H7 (cell line): ENCODE measurements around the gene KCNT2. TPM values are rescaled to one million over a fixed set of nuclear protein-coding genes. Genes with fewer than 3 reads are reported as not detected.

Experiments
- DNase-seq: peaks from one replicate; pipeline ENCODE4 v3.0.0; 2012
- H3K27me3 ChIP-seq: 2 replicates; pipeline ENCODE4 v1.6.0; 2011; ENCODE audit warnings: mild to moderate bottlenecking, low read length; ENCODE audit not compliant: control insufficient read depth, insufficient read depth
- H3K36me3 ChIP-seq: replicated peaks from 2 replicates; pipeline ENCODE4 v1.5.1; 2011; ENCODE audit warnings: low read length; ENCODE audit not compliant: control insufficient read depth, insufficient read depth
- H3K4me3 ChIP-seq: 2 replicates; pipeline ENCODE4 v1.5.1; 2011; ENCODE audit warnings: low read depth, mild to moderate bottlenecking, control low read depth, low read length, moderate library complexity; ENCODE audit not compliant: insufficient read depth
- total RNA-seq: library from RNA; depleted of rRNA; stranded (reverse); fragments of >200 nt; shearing (Covaris generic); gene quantifications from 2 replicates; pipeline ENCODE4 v1.2.3, GENCODE V29; 2014

Gene KCNT2
- total RNA-seq, 1 experiment from 2014 or later = 7.0 TPM

- Histone ChIP-seq H3K27me3 (no peaks in the 10 kb centered on the region), H3K36me3 (no peaks in the 10 kb centered on the region), H3K4me3 (no peak overlapping the region)
- no peak for DNase-seq
These were observed 207.5 kb downstream of the KCNT2 start for GRCh38 chr1:196400478-196401451.

DNA sequence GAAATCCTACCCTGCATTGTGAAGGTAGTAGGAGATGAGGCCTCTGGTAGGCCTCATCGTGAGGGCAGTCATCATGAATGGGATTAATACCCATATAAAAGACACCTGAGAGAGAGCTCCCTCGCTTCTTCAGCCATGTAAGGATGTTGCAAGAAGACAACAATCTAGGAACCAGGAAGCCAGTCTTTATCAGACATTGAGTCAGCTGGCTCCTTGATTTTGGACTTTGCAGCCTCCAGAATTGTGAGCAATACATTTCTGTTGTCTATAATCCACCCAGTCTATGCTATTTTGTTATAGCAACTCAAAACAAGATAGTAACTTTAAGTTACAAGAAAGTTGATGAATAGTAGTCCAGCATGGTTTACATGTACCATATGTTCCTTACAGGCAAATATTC, 208.5 kb downstream of the KCNT2 start:
- H3K27me3 ChIP-seq = no peaks in the 10 kb centered on the region
- no peaks in the 10 kb centered on the region for H3K36me3 ChIP-seq
- no peak overlapping the region for H3K4me3 ChIP-seq
- no peak for DNase-seq

- Histone ChIP-seq H3K27me3 (no peaks in the 10 kb centered on the region), H3K4me3 (no peak overlapping the region), H3K36me3 (no peaks in the 10 kb centered on the region)
- no peak for DNase-seq
These were observed 214.5 kb downstream of the KCNT2 start for GRCh38 chr1:196393742-196394141.

DNA sequence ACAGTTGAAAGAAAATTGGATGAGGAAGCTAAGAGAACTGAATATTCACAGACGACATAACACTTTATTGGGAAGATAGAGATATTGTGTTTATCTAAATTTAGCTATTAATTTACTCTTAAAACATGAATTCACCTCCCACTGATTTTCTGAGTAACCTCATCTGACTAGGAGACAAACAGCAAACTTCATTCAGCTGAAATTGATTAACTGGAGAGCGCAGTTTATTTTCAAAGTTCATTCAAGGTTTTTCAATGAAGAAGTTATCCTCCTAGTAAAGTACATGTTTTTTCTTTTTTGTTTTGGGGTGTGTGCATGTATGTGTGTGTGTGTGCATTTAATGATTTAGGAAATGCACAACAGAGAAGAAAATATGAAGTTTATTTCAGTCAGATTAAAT, 215.0 kb downstream of the KCNT2 start:
- H3K27me3 ChIP-seq = no peaks in the 10 kb centered on the region
- H3K4me3 ChIP-seq = no peak overlapping the region
- no peak for DNase-seq
- H3K36me3 ChIP-seq = no peaks in the 10 kb centered on the region

- DNase-seq = no peak
- Histone ChIP-seq H3K36me3 (no peaks in the 10 kb centered on the region), H3K4me3 (no peak overlapping the region), H3K27me3 (no peaks in the 10 kb centered on the region)
These were observed 220.5 kb downstream of the KCNT2 start for GRCh38 chr1:196387766-196388165.

- Histone ChIP-seq H3K4me3 (no peak overlapping the region), H3K36me3 (no peaks in the 10 kb centered on the region), H3K27me3 (no peaks in the 10 kb centered on the region)
- no peak for DNase-seq
These were observed 223.1 kb downstream of the KCNT2 start for GRCh38 chr1:196385109-196385508.

DNA sequence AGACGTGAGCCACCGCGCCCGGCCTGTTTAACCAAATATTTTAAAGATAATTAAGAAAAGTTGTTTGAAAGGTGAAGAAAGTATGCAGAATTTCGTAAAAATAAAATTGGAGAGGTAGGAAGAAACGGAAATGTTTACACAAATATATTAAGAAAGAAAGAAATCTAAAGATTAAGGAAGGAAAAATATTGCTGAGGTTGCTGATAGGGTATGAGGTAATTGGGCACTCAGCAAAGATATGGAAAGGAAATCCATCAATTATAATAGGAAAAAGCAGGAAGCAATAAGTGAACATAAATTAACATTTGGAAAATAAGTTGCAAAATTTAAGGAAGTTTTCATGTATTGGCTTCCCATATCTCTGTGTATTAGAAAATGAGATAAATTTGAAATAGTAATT, 225.9 kb downstream of the KCNT2 start:
- no peak for DNase-seq
- H3K36me3 ChIP-seq = no peaks in the 10 kb centered on the region
- no peaks in the 10 kb centered on the region for H3K27me3 ChIP-seq
- no peak overlapping the region for H3K4me3 ChIP-seq

GRCh38 chr1:196381544-196381943, 226.7 kb downstream of the KCNT2 start:
- DNase-seq = no peak
- no peak overlapping the region for H3K4me3 ChIP-seq
- H3K36me3 ChIP-seq = no peaks in the 10 kb centered on the region
- H3K27me3 ChIP-seq = no peaks in the 10 kb centered on the region

DNA sequence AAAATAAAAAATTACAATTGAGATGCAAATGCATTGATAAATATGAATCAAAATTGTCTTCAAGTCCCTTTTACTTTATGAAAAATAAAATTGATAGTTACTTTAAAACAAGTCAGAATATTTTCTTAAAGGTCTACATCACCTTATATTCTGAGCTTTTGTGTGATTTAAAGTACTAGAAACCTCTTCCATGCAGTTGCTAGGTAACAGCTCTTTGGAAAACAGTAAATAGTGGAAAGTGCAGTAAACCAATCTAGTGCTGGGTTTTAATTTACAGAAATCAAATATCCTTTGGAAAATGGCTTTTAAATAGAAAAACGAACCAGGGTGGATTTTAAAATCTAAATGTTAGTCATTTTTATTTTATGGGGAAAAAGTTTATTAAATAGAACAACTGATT, 227.9 kb downstream of the KCNT2 start:
- Histone ChIP-seq H3K36me3 (no peaks in the 10 kb centered on the region), H3K27me3 (no peaks in the 10 kb centered on the region), H3K4me3 (no peak overlapping the region)
- no peak for DNase-seq

GRCh38 chr1:196377811-196378210, 230.4 kb downstream of the KCNT2 start:
- H3K36me3 ChIP-seq = no peaks in the 10 kb centered on the region

GRCh38 chr1:196376630-196377328, 231.5 kb downstream of the KCNT2 start:
- Histone ChIP-seq H3K27me3 (no peaks in the 10 kb centered on the region), H3K36me3 (no peaks in the 10 kb centered on the region), H3K4me3 (no peak overlapping the region)
- DNase-seq = no peak

More at GRCh38 chr1:196377811-196378210, 230.4 kb downstream of the KCNT2 start:
- no peak overlapping the region for H3K4me3 ChIP-seq
- H3K27me3 ChIP-seq = no peaks in the 10 kb centered on the region
- no peak for DNase-seq

DNA sequence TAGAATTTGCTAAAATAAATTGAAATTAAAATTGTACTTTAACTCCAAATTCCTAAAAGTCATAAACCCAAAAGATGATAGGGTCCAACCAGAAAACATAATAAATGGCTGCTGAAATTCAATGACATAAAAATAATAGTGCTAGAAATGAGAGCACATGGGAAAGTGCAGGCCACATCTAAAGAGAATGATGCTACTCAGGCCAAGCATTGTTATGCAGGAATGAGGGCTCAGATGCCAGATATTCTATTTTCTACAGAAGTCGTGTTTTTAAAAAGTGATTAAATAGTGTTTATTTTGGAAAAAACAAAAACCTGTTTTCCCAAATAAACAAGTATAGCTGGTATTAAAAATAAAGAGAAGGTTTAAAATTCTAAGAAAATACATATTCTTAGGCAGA, 234.4 kb downstream of the KCNT2 start:
- H3K36me3 ChIP-seq = no peaks in the 10 kb centered on the region
- H3K27me3 ChIP-seq = no peaks in the 10 kb centered on the region
- no peak overlapping the region for H3K4me3 ChIP-seq
- no peak for DNase-seq

GRCh38 chr1:196372896-196373536, 235.2 kb downstream of the KCNT2 start:
- Histone ChIP-seq H3K27me3 (no peaks in the 10 kb centered on the region), H3K36me3 (no peaks in the 10 kb centered on the region), H3K4me3 (no peak overlapping the region)
- no peak for DNase-seq

GRCh38 chr1:196367838-196368237, 240.4 kb downstream of the KCNT2 start:
- no peak for DNase-seq
- Histone ChIP-seq H3K36me3 (no peaks in the 10 kb centered on the region), H3K27me3 (no peaks in the 10 kb centered on the region), H3K4me3 (no peak overlapping the region)
